RPMI7951 (cell line): ENCODE results near the gene LTBP2. TPM values are rescaled to one million over a fixed set of nuclear protein-coding genes. Genes with fewer than 3 reads are reported as not detected.

Source experiments
- DNase-seq: peaks from one replicate; pipeline ENCODE4 v3.0.0-alpha.2; 2012; ENCODE audit warnings: low read depth
- total RNA-seq: library from RNA; depleted of rRNA; stranded (reverse); fragments of >200 nt; shearing (Covaris generic); gene quantifications from 2 replicates; pipeline ENCODE4 v1.2.3, GENCODE V29; 2014; rRNA removed

Gene LTBP2
- total RNA-seq, result 22.8 and 26.0 TPM in 2 replicates

- peak; percentile 55 for DNase-seq
These were observed at the start of gene LTBP2 for GRCh38 chr14:74611650-74612349. Gene LTBP2 (minus strand): TSS chr14:74612237. CDS start chr14:74611944, 293 bp downstream.

DNA sequence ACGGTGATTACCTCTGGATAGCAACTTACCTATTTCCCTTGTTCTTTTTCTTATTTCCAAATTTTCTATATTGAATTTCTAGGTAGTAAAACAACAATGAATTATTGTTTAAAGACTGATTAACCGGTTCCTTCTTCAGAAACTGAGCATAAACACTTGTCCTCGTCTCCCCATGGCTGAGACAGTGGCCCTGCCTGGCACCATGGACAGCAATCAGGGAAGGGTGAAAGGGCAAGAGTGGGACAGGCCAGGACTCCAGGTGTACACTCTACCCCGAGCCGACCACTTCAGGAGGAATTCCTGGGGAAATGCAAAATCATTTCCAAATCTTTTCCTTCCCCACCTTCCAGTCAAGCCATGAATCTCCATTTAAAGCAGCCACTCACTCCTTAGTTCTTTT is 48.8 kb upstream of the LTBP2 start:
- DNase-seq, result no peak

- DNase-seq, result no peak
These were observed 48.1 kb upstream of the LTBP2 start for GRCh38 chr14:74660167-74660566.

GRCh38 chr14:74658535-74659131 is 46.6 kb upstream of the LTBP2 start:
- DNase-seq, result peak; percentile 34

- no peak for DNase-seq
These were observed 44.9 kb upstream of the LTBP2 start for GRCh38 chr14:74656964-74657363.

GRCh38 chr14:74655599-74656395 is 43.8 kb upstream of the LTBP2 start:
- DNase-seq, result no peak

GRCh38 chr14:74654931-74655330 is 42.9 kb upstream of the LTBP2 start:
- no peak for DNase-seq

- peak; percentile 47 for DNase-seq
These were observed 41.5 kb upstream of the LTBP2 start for GRCh38 chr14:74653386-74654138.

DNA sequence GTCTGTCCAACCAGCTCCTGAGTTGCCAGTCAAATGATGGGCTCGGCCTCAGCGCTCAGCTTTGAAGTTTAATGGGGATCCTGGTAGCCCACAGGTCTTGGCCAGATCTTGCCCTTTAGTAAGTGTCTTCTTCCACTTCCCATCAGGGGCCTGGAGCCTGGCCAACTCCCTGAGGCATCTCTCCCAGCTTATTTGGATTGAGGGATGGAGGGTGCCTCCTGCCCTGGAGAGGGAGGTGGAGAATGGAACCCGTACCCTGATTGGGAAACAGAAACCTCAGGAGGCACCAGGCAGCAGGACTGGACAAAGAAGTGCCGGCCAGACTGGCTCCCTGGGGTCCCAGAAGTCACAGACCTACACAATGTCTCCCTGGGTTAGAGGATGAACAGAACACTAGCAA is 40.5 kb upstream of the LTBP2 start:
- peak; percentile 34 for DNase-seq

DNA sequence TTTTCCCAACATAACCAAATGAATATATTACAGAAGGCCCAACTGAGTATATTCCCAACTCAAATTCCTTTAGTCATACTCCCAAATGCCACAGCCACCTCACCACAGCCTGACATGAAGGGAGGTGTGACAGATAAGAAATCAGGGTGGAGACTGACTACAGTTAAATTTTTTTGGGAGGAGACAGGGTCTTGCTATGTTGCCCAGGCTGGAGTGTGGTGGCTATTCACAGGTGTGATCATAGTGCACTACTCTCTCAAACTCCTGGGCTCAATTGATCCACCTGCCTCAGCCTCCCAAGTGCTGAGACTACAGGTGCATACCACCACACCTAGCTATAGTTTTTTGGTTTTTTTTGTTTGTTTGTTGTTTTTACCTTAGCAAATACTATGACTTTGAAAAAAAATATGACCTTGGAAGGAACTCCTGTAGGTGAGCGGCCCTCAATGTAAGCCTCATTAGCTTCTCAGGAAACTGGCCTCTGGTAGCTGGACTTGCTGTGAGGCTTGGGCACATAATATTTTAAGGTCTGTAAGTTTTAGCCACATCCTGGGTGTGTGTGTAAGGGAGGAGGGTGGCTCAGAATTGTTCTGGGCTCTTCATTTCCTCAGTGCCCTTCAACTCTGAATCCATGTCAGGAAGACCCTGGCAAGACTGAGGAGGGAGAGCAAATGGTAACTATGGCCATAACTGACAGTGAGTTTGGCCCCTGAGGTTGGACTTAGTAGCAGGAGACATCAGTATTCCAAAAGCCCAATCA is 39.1 kb upstream of the LTBP2 start:
- no peak for DNase-seq

DNA sequence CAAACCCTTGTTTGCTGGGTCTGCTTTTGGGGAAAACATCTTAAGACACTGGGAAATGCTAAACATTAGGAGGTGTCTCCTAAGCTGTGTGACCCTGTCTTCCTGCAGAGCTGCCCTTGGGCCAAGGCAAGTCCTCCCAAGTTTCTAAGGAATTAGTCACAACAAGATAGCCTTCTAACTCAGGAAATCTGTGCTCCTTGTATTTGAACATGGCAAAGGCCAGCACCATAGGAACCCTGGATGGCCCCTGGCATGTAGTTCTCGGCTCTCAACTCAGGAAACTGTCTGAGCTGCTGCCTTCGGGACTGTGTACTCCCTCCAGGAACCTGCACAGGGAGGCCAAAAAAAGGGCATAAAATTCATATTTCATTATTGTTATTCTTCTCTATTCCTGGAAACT is 37.6 kb upstream of the LTBP2 start:
- peak; percentile 67 for DNase-seq

DNA sequence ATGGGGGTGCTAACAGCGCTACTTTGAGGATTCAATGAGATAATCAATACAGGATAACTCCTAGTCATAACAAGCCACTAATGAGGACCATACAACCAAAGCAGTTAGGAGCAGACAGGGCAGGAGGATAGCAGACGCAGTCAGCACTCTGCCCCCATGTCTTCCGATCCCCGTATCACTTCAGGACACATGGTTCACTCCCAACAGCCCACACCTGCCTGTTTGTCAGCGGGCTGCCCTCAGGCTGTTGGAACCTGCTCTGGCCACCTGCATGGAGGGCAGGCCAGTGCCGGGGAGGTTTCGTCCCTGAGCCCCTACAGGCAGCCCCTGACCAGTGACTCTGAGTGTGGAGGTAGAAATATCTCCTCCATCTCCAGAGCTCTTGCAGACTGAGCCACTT is 37.1 kb upstream of the LTBP2 start:
- no peak for DNase-seq

DNA sequence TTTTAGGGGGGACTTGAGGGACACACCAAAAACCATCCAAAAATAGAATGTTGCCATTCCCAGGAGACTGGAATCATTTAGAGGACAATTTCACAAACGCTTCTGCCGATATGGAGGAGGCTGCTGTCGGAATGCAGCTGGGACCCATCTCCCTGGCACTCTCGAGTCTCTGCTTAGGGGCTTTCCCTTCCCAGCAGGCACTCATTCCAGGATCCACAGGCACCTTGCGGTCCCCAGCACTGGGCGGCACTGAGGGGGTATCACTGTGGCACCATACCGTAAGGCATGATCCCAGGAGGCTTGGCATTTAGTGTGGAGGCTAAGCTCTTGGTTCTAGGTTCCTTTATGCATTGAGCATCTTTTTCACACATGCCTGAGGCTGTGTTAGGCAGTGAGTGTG is 36.6 kb upstream of the LTBP2 start:
- no peak for DNase-seq

- DNase-seq, result no peak
These were observed 35.8 kb upstream of the LTBP2 start for GRCh38 chr14:74647678-74648461.

GRCh38 chr14:74647061-74647677 is 35.1 kb upstream of the LTBP2 start:
- DNase-seq, result peak; percentile 69

- DNase-seq, result peak; percentile 64
These were observed 33.9 kb upstream of the LTBP2 start for GRCh38 chr14:74645756-74646470.

- DNase-seq, result peak; percentile 79
These were observed 33.2 kb upstream of the LTBP2 start for GRCh38 chr14:74645244-74645643.

DNA sequence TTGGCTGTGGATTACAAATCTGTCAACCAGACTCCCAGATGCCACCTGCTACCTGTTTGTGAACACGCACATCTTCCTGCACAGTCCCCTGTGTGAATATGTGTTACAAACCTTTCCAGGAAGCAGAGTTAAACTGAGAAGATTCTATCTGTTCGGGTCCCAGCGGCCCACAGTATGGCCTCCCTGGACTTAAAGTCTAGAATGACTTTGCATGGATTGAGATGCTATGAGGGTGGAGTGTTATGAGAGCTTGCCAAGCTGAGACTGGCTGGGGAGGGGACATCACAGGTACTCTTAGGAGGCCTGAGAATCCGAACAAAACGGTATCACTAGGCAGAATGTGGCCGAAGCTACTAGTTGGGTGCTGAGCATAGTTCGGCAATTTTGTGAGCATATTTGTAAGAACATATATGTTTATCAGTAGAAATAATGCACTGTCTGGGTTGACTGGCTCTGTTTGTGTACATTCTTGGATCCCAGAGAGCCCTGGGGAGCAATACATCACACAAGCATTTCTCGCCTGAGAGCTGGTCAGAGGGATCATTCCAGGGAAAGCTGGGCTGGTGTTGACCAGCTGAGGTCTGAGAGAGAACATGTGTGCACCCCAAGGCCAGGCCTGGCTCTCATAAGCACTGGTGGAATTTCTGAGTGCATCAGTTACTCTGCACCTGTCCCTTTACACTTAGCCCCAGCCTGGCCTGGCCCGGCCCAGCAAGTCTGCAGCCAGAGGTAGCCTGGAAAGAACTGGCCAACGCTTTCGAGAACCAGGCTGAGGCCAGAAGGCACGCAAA is 29.8 kb upstream of the LTBP2 start:
- no peak for DNase-seq

DNA sequence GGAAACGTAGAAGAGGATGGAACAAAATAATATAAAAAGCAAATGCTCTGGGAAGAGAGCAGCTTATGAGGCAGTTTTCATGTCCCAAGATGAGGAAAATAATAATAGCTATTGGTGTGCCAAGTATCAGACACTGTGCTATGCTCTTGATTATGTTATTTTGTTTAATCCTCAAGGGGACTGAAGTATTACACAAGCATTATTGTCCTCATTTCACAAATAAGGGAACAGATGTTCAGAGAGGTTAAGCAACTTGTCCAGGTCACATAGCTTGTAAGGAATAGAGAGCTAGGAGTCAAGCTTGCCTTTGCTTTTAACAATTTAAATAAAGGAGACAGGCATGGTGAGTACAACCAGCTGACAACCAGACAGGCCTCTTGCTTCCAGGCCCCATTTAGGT is 26.9 kb upstream of the LTBP2 start:
- no peak for DNase-seq
